ENCODE data around the gene ATP13A4.

ATP13A4 gene

DNA sequence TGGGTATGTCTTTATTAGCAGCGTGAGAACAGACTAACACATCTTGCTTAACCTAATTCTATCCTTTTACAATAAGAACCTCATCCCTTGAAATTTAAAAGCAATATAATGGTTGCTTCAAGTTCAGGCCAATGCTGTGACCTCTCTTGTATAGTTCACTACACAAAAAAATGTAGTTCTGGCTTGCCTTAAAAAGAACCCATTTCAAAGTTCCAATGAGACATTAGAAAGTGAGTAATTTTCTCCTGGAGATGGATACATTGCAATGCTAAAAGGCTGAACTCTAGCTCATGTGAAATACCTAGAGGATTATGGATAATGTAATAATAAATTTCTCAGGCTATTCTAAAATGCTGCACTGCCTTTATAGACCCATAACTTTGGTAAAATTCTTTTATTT is 47.8 kb downstream of the ATP13A4 start:
- TF ChIP-seq, protein P1, sequence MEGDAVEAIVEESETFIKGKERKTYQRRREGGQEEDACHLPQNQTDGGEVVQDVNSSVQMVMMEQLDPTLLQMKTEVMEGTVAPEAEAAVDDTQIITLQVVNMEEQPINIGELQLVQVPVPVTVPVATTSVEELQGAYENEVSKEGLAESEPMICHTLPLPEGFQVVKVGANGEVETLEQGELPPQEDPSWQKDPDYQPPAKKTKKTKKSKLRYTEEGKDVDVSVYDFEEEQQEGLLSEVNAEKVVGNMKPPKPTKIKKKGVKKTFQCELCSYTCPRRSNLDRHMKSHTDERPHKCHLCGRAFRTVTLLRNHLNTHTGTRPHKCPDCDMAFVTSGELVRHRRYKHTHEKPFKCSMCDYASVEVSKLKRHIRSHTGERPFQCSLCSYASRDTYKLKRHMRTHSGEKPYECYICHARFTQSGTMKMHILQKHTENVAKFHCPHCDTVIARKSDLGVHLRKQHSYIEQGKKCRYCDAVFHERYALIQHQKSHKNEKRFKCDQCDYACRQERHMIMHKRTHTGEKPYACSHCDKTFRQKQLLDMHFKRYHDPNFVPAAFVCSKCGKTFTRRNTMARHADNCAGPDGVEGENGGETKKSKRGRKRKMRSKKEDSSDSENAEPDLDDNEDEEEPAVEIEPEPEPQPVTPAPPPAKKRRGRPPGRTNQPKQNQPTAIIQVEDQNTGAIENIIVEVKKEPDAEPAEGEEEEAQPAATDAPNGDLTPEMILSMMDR (IDR thresholded peaks at IDR 0.05; ENCODE audit: low read depth, low read length, missing control alignments), result no peak
- no peak for DNase-seq (ENCODE audit: extremely low read depth, low read depth)
- H3K4me3 ChIP-seq (replicated peaks; ENCODE audit: low read depth, low read length), result no peak overlapping the region

GRCh38 chr3:193502871-193503270 is 51.8 kb downstream of the ATP13A4 start:
- TF ChIP-seq, protein P1 (IDR thresholded peaks at IDR 0.05; ENCODE audit: low read depth, low read length, missing control alignments), result no peak
- no peak for DNase-seq (ENCODE audit: extremely low read depth, low read depth)
- H3K4me3 ChIP-seq (replicated peaks; ENCODE audit: low read depth, low read length), result no peak overlapping the region

DNA sequence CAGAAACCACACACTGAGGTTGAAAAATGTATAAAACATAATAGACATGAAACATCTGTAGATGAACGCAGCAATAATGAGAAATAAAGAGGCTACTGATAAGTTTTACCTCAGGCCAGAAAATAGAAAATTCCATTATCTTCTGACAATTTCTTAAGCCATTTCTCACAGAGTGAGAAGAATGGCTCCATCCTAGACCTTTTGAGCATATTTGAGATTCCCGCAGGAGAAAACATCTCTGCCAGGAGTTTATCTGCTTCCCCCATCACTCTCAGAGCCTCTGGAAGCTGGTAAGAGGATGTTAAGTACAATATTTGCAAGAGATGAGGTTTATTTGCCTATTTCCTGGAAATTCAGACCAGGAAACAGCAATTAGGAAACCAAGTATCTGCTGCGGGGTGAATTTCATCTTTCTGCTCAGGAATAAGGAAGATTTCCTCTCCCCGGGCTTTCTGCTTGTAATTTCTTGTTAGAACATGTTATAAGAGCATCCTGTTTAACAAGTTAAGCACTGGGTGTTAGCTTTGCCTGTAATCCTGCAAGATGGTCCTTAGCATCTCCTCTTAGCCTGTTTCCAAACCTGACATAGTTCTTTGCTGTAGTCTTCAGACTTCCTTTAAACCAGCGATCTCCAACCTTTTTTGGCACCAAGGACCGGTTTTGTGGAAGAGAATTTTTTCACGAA is 54.8 kb downstream of the ATP13A4 start:
- no peak for DNase-seq (ENCODE audit: extremely low read depth, low read depth)
- no peak overlapping the region for H3K4me3 ChIP-seq (replicated peaks; ENCODE audit: low read depth, low read length)
- TF ChIP-seq, protein P1 (IDR thresholded peaks at IDR 0.05; ENCODE audit: low read depth, low read length, missing control alignments), result no peak

- no peak for DNase-seq (ENCODE audit: extremely low read depth, low read depth)
- H3K4me3 ChIP-seq (replicated peaks; ENCODE audit: low read depth, low read length), result no peak overlapping the region
- TF ChIP-seq, protein P1 (IDR thresholded peaks at IDR 0.05; ENCODE audit: low read depth, low read length, missing control alignments), result no peak
These were observed 55.4 kb downstream of the ATP13A4 start for GRCh38 chr3:193499136-193499770.

GRCh38 chr3:193498215-193498614 is 56.5 kb downstream of the ATP13A4 start:
- H3K4me3 ChIP-seq (replicated peaks; ENCODE audit: low read depth, low read length), result no peak overlapping the region
- no peak for DNase-seq (ENCODE audit: extremely low read depth, low read depth)
- TF ChIP-seq, protein P1 (IDR thresholded peaks at IDR 0.05; ENCODE audit: low read depth, low read length, missing control alignments), result no peak

DNA sequence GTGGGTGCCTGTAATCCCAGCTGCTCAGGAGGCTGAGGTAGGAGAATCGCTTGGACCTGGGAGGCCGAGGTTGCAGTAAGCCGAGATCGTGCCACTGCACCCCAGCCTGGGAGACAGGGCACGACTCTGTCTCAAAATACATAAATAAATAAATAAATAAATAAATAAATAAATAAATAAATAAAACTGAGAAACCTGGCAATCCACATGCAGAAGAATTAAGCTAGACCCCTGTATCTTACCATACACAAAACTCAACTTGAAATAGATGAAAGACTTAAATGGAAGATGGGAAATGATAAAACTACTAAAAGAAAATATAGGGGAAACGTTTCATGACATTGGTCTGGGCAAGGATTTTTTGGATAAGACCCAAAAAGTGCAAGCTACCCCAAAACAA is 58.0 kb downstream of the ATP13A4 start:
- TF ChIP-seq, protein P1 (IDR thresholded peaks at IDR 0.05; ENCODE audit: low read depth, low read length, missing control alignments), result no peak
- no peak overlapping the region for H3K4me3 ChIP-seq (replicated peaks; ENCODE audit: low read depth, low read length)
- no peak for DNase-seq (ENCODE audit: extremely low read depth, low read depth)
